Muscle layer of duodenum (tissue), 2 donors: ENCODE data around the gene NTF3.

ENCODE experiments used
- H3K27ac ChIP-seq: one replicate; pipeline ENCODE4 v1.7.0; 2013; ENCODE audit warnings: mild to moderate bottlenecking, low read length
- H3K27me3 ChIP-seq: one replicate; pipeline ENCODE4 v1.7.0; 2013; ENCODE audit warnings: low read depth, mild to moderate bottlenecking, control low read depth, low read length
- H3K36me3 ChIP-seq, 2 donors: one replicate each; pipeline ENCODE4 v1.7.0; 2013; ENCODE audit warnings: low read length in 2 of 2, control low read depth in 1 of 2, mild to moderate bottlenecking in 1 of 2; ENCODE audit not compliant: insufficient read depth in 2 of 2, control insufficient read depth in 1 of 2
- H3K4me1 ChIP-seq, 2 donors: one replicate each; pipeline ENCODE4 v1.7.0; 2013; ENCODE audit warnings: low read length in 2 of 2, mild to moderate bottlenecking in 2 of 2, control low read depth in 1 of 2, moderate library complexity in 1 of 2; ENCODE audit not compliant: insufficient read depth in 2 of 2, control insufficient read depth in 1 of 2
- H3K4me3 ChIP-seq, 2 donors: one replicate each; pipeline ENCODE4 v1.7.0; 2013; ENCODE audit warnings: low read length in 2 of 2, low read depth in 1 of 2, mild to moderate bottlenecking in 1 of 2
- H3K9me3 ChIP-seq, 2 donors: one replicate each; pipeline ENCODE4 v1.7.0; 2013; ENCODE audit warnings: low read length in 2 of 2, control low read depth in 1 of 2, mild to moderate bottlenecking in 1 of 2; ENCODE audit not compliant: control insufficient read depth in 1 of 2
- donor health status: healthy.

NTF3 gene

DNA sequence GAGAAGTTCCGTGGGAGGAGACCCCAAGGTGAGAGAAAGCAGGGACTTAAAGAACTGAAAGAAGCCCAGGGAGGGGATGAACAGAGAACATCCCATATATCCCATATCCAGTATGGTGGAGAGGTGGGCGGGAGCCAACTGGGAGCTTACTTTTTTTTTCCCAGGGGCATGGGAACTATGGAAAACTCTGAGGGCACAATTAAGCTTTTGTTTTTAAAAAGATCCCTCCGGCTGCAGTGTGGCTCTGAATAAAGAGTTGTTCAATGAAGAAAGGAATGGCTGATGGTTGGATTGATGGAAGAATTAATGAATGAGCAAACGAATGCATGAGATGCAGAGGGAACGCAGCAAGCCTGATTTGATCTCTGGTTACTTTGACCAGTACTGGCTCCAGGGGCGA, 12.6 kb downstream of the NTF3 start:
- Histone ChIP-seq H3K27ac (no peak overlapping the region), H3K36me3 (no peaks in the 10 kb centered on the region), H3K4me3 (no peak overlapping the region), H3K9me3 (no peaks in the 10 kb centered on the region), H3K27me3 (no peaks in the 10 kb centered on the region), H3K4me1 (peaks cover 0 to 3% of the 10 kb centered on the region in 2 donors)

DNA sequence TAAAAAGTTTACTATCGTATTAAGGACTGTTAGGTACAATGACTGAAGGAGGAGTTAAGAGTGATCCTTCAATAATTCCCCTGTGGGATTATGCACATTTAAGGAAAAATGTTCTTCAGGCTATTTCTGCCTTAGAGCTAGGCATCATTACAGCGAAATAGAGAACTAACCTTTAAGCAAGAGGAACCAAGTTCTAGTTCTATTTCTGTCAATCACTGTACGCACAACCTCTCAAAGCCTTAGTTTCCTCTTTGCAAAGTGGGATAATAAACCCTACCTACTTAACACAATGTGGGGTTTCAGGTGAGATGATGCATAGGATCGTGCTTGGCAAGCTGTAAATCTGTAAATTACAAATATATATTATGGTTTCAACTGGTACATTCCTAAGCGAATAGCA, 15.4 kb downstream of the NTF3 start:
- no peaks in the 10 kb centered on the region for H3K27me3 ChIP-seq
- H3K4me1 ChIP-seq, result peaks cover 0 to 3% of the 10 kb centered on the region in 2 donors
- H3K4me3 ChIP-seq, result no peak overlapping the region
- no peaks in the 10 kb centered on the region for H3K9me3 ChIP-seq
- no peak overlapping the region for H3K27ac ChIP-seq
- H3K36me3 ChIP-seq, result no peaks in the 10 kb centered on the region

DNA sequence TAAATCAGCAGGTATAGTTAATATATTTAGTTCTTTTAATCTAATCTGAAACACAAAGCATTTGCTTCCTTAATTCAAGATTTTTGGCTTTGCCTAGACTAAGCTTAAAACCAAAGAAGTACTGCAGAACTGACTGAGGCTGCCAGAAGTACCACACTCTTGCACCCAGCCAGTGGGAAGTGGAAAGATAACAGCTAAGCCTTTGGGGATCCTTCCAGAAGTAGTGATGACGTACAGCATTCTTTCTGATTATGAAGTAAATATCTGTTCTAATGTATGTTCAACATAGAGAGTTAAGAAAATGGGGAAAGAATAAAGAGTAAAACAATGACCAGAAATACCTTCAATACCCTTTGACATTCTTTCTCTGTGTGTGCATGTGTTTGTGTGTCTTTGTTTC, 19.3 kb downstream of the NTF3 start:
- no peaks in the 10 kb centered on the region for H3K9me3 ChIP-seq
- peaks cover 0 to 3% of the 10 kb centered on the region in 2 donors for H3K4me1 ChIP-seq
- no peaks in the 10 kb centered on the region for H3K27me3 ChIP-seq
- no peaks in the 10 kb centered on the region for H3K36me3 ChIP-seq
- no peak overlapping the region for H3K27ac ChIP-seq
- H3K4me3 ChIP-seq, result no peak overlapping the region

DNA sequence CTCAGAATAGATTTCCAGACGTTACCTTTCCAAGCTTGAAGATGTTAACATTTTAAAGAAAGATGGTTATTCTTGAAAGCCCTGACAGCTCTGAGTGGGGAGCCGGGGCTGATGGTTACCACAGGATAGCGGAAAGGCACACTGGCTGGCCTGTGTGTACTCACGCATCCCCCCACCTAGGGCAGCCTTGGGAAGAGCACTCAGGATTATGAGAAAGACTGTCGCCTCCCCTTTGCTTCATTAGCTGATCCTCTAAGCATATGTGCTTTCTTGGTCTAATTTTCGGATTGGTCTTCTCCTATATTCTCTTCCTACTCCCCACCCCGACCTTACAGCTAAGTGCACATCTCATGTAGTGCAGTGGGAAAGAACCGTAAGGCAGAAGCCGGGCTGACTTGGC, 20.7 kb downstream of the NTF3 start:
- Histone ChIP-seq H3K4me1 (peaks cover 0 to 8% of the 10 kb centered on the region in 2 donors), H3K36me3 (no peaks in the 10 kb centered on the region), H3K4me3 (no peak overlapping the region), H3K9me3 (no peaks in the 10 kb centered on the region), H3K27me3 (no peaks in the 10 kb centered on the region), H3K27ac (no peak overlapping the region)

DNA sequence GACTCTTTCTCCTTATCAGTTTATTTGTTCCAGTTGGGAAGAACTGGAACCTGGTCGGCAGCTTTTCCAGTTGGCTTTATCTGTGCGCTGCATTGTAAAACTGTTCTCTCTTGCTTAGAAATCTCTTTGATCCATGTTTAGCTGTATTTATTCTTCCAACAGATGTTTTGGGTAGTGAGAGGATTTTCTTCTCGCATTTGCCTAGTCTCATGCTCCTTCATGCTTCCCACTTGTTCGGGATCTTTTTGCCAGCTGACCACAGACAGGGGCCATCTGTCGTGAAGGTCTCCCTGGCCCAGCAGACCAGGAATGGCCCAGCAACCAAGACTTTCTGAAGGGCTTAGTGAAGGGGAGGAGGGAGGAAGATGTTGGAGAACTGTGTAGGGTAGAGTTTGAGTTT, 21.6 kb downstream of the NTF3 start:
- Histone ChIP-seq H3K9me3 (no peaks in the 10 kb centered on the region), H3K4me1 (peaks cover 0 to 8% of the 10 kb centered on the region in 2 donors), H3K4me3 (no peak overlapping the region), H3K27me3 (no peaks in the 10 kb centered on the region), H3K36me3 (no peaks in the 10 kb centered on the region), H3K27ac (no peak overlapping the region)

DNA sequence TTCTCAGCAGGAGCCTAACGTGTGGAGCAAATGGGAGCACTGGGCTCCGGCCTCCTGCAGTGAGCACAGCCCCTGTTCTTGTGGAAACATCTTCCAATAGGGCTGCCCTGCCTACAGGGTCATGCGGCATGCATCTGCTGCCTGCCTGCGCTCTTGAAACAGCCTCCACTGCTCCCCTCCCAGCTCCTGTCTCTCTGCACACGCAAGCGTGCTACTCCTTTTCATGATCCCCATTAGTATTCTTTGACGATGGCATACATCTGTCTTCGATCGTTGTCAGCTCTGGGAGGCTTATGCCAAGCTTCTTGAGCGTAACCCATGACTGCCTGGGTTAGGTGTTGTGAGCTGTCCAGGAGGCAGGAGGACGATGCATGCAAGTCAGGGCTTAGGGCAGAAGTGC, 23.1 kb downstream of the NTF3 start:
- Histone ChIP-seq H3K27me3 (no peaks in the 10 kb centered on the region), H3K9me3 (no peaks in the 10 kb centered on the region), H3K27ac (no peak overlapping the region), H3K4me3 (no peak overlapping the region), H3K4me1 (peaks cover 0 to 4% of the 10 kb centered on the region in 2 donors), H3K36me3 (no peaks in the 10 kb centered on the region)

DNA sequence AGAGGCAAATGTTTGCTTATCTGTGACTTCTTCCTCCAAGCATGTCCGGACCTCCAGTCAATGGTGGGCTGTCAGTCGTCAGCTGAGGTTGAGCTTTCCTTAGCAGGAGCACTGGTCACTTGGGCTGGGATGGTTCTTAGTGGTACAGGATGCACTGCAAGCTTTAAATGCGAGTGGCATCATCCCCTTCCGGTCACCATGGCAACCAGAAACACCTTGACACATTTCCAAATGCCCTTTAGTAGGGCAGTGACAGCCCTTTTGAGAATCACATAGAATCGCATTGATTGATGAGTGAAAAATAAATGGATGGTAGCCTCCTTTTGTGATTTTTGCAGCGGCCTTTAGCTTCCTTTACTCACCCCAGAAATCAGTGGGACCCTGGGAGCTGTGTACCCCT, 24.1 kb downstream of the NTF3 start:
- Histone ChIP-seq H3K9me3 (no peaks in the 10 kb centered on the region), H3K4me3 (no peak overlapping the region), H3K27me3 (no peaks in the 10 kb centered on the region), H3K4me1 (peaks cover 0 to 4% of the 10 kb centered on the region in 2 donors), H3K27ac (no peak overlapping the region), H3K36me3 (no peaks in the 10 kb centered on the region)

DNA sequence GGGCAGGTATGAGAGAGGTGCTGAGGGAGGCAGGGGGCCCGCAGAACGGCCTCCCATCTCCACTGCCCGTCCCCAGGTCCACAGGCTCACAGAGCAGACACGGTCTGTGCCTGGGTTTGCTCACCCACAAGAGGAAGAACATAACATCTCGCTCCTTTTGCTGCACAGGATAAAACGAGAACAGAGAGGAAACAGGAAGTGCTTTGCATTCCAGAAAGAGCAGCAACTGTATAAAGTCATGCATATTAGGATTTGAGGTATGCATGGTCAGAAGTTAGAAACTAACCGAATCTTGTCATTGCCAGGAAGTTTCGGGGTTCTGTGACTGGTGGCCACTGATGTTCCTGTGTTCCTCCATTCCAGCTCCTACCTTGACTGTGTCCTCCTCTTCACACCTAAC, 25.0 kb downstream of the NTF3 start:
- no peak overlapping the region for H3K4me3 ChIP-seq
- H3K4me1 ChIP-seq, result peaks cover 0 to 4% of the 10 kb centered on the region in 2 donors
- H3K9me3 ChIP-seq, result no peaks in the 10 kb centered on the region
- H3K36me3 ChIP-seq, result no peaks in the 10 kb centered on the region
- no peaks in the 10 kb centered on the region for H3K27me3 ChIP-seq
- H3K27ac ChIP-seq, result no peak overlapping the region

DNA sequence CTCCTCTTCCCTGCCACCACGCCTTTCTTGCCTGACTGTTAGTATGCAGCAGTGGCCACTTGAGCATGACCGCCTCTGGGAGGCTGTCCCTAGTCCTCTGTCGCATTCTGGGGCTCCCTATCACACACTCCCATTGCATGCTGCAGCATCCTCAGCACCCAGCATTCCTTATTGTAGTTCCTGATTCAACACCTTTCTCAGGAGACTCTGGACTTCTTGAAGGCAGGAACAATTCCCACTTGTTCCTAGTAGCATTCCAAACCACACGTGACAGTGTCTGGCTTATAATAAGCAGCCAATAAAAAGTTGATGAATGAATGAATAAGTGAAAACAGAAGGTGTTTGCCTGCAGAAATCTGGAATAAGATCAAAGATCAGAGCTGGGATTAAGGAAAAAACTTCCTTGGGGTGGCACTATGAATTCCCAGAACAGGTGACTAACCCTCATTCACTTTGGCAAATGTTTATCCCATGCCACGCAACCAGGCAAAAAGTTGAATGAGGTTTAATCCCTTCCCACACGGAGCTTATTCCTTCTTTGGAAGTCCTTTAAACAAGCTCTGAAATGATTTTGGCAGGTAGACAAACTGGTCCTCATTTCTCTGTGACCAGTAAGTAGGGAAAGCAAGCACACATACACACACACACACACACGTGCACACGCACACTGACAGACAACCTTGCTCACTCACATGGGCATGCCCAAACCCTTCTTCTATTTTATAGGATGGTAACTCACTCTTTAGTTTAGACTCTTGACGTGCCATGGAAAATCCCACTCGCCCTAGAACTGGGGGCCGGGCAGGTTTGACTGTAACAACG, 26.5 kb downstream of the NTF3 start:
- Histone ChIP-seq H3K27me3 (no peaks in the 10 kb centered on the region), H3K27ac (no peak overlapping the region), H3K4me3 (no peak overlapping the region), H3K36me3 (no peaks in the 10 kb centered on the region), H3K4me1 (peaks cover 0 to 4% of the 10 kb centered on the region in 2 donors), H3K9me3 (no peaks in the 10 kb centered on the region)

DNA sequence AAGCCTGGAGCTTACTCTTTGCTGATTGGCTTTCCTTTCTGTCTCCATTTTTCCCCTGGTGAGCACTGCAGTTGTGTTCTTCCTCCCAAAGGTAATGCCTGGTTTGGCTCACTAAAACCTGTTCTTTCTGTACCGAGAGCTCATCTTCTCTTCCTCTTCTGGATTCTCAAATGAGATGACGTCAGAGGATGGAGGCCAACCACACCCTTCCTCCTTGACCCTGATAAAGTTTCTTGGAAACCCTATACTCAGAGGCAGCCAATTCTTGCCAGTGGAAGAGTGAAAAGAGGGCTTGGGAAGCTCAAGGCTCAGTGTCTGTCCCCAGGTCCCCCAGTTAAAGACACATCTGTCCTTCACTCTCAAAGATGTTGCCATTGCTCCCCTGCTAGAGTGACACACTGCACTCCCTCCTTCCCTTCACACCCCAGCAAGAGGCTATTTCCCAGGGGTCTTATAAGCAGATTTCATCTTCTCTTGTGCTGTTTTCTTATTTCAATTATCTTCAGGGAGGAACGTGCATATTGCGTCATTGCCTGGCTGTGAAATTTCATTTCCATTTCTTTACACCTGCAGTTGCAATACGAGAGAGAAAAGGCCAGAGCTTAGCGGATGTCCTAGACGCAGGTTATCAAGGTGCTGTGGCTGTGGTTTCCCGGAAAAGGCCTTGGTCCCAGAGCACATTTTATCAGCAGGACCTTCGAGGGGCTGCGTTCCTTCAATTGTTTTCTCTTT, 27.3 kb downstream of the NTF3 start:
- Histone ChIP-seq H3K9me3 (no peaks in the 10 kb centered on the region), H3K27me3 (no peaks in the 10 kb centered on the region), H3K36me3 (no peaks in the 10 kb centered on the region), H3K27ac (no peak overlapping the region), H3K4me1 (peaks cover 0 to 4% of the 10 kb centered on the region in 2 donors), H3K4me3 (no peak overlapping the region)

DNA sequence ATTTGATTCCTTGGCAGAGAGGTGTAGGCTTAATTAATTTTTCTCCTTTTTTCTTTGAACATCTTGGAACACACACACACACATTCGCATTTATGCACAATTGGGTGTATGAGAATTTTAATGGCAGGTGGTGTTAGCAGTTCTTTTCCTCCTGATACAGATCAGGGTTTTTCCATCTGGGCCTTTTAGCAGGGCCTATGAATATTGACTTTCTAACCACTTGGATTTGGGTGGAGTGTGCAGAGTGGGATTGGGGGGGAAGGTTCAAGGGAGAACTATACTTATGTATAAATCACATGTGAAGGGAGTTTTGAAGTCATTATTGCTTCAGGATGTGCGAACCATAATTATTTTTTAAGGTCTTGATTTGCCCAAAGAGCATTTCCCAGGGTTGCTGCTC, 28.9 kb downstream of the NTF3 start:
- Histone ChIP-seq H3K36me3 (no peaks in the 10 kb centered on the region), H3K4me1 (peaks cover 0 to 4% of the 10 kb centered on the region in 2 donors)

More for the DNA sequence above, 28.9 kb downstream of the NTF3 start:
- Histone ChIP-seq H3K4me3 (no peak overlapping the region), H3K27me3 (no peaks in the 10 kb centered on the region), H3K9me3 (no peaks in the 10 kb centered on the region), H3K27ac (no peak overlapping the region)
